Stomach smooth muscle (tissue), 2 donors: ENCODE results near the gene SPPL2A.
"Not testable (repeated sequence)": the region's sequence is repeated elsewhere in the genome, so short reads cannot be mapped to it uniquely, and the experiment has no call there.

ENCODE experiments used
- H3K27ac ChIP-seq: one replicate; pipeline ENCODE4 v1.7.0; 2013; ENCODE audit warnings: mild to moderate bottlenecking, low read length, inconsistent platforms
- H3K27me3 ChIP-seq, 2 donors: one replicate each; pipeline ENCODE4 v1.7.0; 2013; ENCODE audit warnings: low read length in 2 of 2; ENCODE audit not compliant: insufficient read depth in 2 of 2, control insufficient read depth in 1 of 2
- H3K36me3 ChIP-seq, 2 donors: one replicate each; pipeline ENCODE4 v1.7.0; 2013; ENCODE audit warnings: low read length in 2 of 2; ENCODE audit not compliant: control insufficient read depth in 2 of 2, insufficient read depth in 2 of 2
- H3K4me1 ChIP-seq: one replicate; pipeline ENCODE4 v1.7.0; 2013; ENCODE audit warnings: low read length; ENCODE audit not compliant: control insufficient read depth, insufficient read depth
- H3K4me3 ChIP-seq, 2 donors: one replicate each; pipeline ENCODE4 v1.7.0; 2013; ENCODE audit warnings: low read length in 2 of 2
- H3K9ac ChIP-seq, 2 donors: one replicate each; pipeline ENCODE4 v1.7.0; 2013; ENCODE audit warnings: low read length in 2 of 2, mild to moderate bottlenecking in 1 of 2
- H3K9me3 ChIP-seq, 2 donors: one replicate each; pipeline ENCODE4 v1.7.0; 2013; ENCODE audit warnings: low read length in 2 of 2; ENCODE audit not compliant: control insufficient read depth in 2 of 2
- donor health status: healthy.
- donor health status: Pancreatic carcinoma.

The SPPL2A gene

DNA sequence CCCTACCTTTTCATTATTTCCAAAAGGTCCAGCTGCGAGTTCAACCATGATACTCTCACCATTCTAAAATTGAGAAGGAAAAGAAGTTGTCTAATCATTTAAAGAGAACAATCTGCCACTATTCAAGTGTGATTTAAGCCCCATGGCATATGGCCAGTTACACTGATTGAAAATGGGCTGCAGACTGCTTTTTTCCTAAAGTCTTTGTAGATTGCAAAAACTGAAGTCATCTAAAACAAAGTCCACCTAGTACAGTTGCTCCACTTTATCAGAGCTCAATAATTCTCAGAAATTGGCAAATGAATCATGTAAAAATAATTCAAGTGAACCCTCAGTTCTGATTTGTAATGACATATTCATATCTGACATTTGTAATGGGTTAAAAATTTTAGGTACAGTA, 39.2 kb downstream of the SPPL2A start:
- H3K27me3 ChIP-seq, result no peaks in the 10 kb centered on the region
- H3K9ac ChIP-seq, result no peak overlapping the region
- no peaks in the 10 kb centered on the region for H3K4me1 ChIP-seq
- H3K9me3 ChIP-seq, result no peaks in the 10 kb centered on the region
- H3K27ac ChIP-seq, result no peak overlapping the region
- H3K4me3 ChIP-seq, result no peak overlapping the region
- peaks cover 11% of the 10 kb centered on the region in 2 donors for H3K36me3 ChIP-seq

DNA sequence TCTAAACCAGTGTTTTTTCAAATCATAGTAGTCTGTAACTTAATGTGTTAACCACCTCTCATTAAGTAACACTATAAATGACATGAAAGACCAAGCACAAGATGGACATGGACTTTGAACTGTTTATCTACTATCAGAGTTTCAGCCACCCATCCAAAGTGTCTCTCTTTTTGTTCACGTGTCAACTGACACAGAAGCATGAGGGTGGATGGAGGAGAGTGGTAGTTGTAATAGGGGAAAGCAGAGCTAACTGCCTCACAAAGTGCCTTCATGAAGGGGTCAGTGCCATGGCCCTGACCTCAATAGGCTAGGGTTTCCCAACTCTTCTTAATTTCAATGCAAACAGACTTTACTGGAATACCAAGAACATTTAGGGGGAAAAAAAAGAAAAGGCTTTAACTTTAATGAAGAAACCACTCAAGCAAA, 46.8 kb downstream of the SPPL2A start:
- Histone ChIP-seq H3K4me3 (no peak overlapping the region), H3K36me3 (peaks cover 17 to 21% of the 10 kb centered on the region in 2 donors), H3K4me1 (no peaks in the 10 kb centered on the region), H3K9me3 (no peaks in the 10 kb centered on the region), H3K9ac (no peak overlapping the region), H3K27me3 (no peaks in the 10 kb centered on the region), H3K27ac (no peak overlapping the region)

DNA sequence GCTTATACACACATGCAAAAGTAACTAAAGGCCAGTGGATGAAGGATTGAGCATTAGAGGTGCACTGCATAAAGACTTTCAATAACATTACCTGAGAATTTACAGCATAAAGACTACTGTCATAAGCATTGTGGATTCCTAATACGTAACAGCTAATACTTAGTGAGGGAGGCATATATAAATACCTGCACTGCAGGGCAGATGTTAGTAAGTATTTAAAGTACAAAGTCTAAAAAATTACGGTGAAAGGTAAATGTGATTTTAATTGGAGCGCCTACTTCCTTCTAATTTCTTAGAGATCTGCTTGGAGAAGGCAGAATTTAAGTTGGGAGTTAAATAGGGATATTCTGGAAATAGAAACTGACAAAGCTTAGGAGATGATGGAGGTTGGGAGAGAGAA, 53.5 kb downstream of the SPPL2A start:
- Histone ChIP-seq H3K4me3 (no peak overlapping the region), H3K9ac (no peak overlapping the region), H3K4me1 (no peaks in the 10 kb centered on the region), H3K36me3 (peaks cover 4 to 11% of the 10 kb centered on the region in 2 donors), H3K27ac (no peak overlapping the region), H3K27me3 (no peaks in the 10 kb centered on the region), H3K9me3 (no peaks in the 10 kb centered on the region)

DNA sequence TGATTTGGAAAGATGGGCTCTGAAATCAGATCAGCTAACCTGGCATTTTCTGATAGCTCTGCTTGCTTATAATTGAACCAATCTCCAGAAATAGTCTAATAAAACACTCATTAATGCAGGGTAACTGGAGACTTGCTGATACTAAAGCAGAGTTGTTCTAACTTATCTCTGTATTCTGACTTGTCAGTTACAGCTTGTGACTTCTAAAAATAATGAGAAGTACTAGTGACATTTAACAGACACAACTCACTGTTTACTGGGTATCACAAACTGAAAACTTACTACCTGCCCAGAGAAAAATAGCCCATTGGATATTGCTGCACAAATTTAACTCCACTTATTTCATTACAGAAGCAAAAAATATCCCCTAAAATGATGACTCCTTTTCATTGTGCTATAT, 54.9 kb downstream of the SPPL2A start:
- Histone ChIP-seq H3K9ac (no peak overlapping the region), H3K27me3 (no peaks in the 10 kb centered on the region), H3K4me1 (no peaks in the 10 kb centered on the region), H3K27ac (no peak overlapping the region), H3K4me3 (no peak overlapping the region), H3K9me3 (no peaks in the 10 kb centered on the region), H3K36me3 (peaks cover 4 to 11% of the 10 kb centered on the region in 2 donors)

DNA sequence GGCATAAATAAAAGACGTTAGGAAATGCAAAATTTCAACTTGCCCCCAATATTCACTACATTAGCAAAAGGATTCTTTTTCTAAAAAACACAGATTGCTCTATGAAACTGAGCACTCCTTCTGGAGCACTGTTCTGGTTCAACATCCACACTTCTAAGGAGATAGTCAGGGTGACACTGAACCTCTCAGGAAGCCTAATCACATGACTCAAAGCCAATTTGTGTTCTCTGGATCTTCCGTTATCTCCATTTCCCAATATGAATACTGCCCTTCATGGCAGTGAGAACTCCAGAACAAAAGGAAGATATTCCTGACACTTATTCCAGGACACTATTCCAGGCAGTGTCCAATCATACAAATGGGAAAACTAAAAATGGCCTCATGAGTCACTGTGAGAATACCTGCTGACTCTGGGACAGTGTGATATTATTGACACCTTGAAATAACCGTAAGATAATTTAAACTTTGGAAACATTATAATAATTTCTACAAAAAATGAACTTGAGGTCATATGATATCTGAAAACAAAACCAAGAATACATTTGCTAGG, 57.6 kb downstream of the SPPL2A start:
- H3K4me1 ChIP-seq, result no peaks in the 10 kb centered on the region
- H3K36me3 ChIP-seq, result peaks cover 2 to 11% of the 10 kb centered on the region in 2 donors
- no peaks in the 10 kb centered on the region for H3K27me3 ChIP-seq
- no peaks in the 10 kb centered on the region for H3K9me3 ChIP-seq
- no peak overlapping the region for H3K4me3 ChIP-seq
- no peak overlapping the region for H3K27ac ChIP-seq
- no peak overlapping the region for H3K9ac ChIP-seq

DNA sequence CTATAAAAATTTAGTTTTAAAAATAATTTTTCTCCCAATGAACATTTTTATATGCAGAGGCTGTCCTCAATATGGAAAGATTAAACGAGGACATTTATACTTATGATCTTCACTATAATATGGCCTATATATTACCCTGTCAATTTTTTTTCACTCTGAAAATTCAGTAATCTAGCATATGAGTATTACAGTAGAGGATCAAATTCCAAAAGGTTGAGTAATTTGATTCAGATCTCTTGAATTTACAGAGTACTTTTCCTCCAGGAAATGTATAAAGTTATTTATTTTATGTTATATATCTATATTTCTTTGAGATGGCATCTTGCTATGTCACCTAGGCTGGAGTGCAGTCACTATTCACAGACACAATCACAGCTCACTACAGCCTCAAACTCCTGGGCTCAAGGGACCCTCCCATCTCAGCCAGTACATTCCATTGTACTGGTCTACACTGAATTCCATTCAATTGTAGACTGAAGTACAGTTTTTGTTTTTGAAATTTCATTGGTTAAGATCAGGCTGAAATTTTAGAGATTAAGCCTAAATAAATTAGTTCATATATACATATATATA, 62.7 kb downstream of the SPPL2A start:
- peaks cover 0 to 4% of the 10 kb centered on the region in 2 donors for H3K36me3 ChIP-seq

DNA sequence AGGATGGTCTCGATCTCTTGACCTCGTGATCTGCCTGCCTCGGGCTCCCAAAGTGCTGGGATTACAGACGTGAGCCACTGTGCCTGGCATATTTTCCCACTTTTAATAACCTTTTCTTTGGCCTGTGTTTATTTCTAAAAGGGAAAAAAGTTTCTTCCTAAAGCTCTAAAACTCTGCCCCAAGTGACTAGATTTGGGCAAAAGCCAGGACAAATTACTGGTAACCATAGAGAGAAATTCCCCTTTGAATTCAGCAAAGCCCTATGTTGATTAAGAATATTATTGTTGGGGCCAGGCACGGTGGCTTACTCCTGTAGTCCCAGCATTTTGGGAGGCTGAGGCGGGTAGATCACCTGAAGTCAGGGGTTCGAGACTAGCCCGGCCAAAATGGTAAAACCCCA, 67.4 kb downstream of the SPPL2A start:
- H3K9me3 ChIP-seq, result no peaks in the 10 kb centered on the region
- no peak overlapping the region for H3K27ac ChIP-seq
- no peak overlapping the region for H3K4me3 ChIP-seq
- no peak overlapping the region for H3K9ac ChIP-seq
- no peaks in the 10 kb centered on the region for H3K36me3 ChIP-seq
- no peaks in the 10 kb centered on the region for H3K4me1 ChIP-seq
- H3K27me3 ChIP-seq, result no peaks in the 10 kb centered on the region

More for the DNA sequence above, 62.7 kb downstream of the SPPL2A start:
- Histone ChIP-seq H3K4me1 (no peaks in the 10 kb centered on the region), H3K27me3 (no peaks in the 10 kb centered on the region), H3K27ac (no peak overlapping the region), H3K4me3 (no peak overlapping the region), H3K9ac (no peak overlapping the region), H3K9me3 (no peaks in the 10 kb centered on the region)

DNA sequence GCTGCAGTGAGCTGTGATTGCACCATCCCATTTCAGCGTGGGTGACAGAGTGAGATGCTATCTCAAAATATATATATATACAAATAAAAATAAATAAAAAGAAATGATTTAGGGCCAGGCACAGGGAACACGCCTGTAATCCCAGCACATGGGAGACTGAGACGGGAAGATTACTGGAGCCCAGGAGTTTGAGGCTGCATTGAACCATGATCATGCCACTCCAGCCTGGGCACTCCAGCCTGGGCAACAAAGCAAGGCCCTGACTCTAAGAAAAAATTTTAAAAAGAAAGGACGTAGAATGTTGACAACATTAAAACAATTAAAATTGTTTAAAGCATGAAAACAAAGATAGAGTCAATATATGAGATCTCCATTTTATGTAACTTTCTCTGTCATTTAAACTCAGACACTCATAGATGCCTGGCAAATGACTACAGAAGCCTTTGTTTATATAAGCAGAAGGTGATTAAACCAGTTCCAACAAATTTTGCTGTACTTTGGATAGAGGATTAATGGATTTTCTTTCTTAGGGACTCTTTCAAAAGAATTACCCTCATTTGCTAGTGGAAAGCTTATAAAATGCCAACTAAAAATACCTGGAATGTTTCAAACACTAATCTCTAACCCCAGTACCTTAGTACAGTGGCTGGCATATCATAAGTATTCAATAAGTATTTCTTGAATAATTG, 68.3 kb downstream of the SPPL2A start:
- H3K36me3 ChIP-seq, result no peaks in the 10 kb centered on the region
- H3K9me3 ChIP-seq, result no peaks in the 10 kb centered on the region
- no peaks in the 10 kb centered on the region for H3K27me3 ChIP-seq
- H3K4me1 ChIP-seq, result no peaks in the 10 kb centered on the region
- H3K4me3 ChIP-seq, result no peak overlapping the region
- H3K9ac ChIP-seq, result no peak overlapping the region
- H3K27ac ChIP-seq, result no peak overlapping the region

DNA sequence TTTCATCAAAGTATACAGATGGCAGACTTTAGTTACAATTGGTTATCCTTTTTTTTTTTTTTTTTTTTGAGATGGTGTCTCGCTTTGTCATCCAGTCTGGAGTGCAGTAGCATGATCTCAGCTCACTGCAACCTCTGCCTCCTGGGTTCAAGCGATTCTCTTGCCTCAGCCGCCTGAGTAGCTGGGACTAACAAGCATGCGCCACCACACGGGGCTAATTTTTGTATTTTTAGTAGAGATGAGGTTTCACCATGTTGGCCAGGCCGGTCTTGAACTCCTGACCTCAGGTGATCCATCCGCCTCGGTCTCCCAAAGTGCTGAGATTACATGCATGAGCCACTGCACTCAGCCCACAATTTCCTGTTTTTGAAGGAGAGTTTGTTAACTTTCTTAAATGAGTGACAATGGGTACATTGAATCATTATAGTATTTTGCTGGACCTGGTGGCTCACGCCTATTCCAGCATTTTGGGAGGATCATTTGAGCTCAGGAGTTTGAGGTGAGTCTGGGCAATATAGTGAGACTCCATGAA, 70.8 kb downstream of the SPPL2A start:
- H3K4me1 ChIP-seq, H3K27ac ChIP-seq, H3K9me3 ChIP-seq, H3K27me3 ChIP-seq, H3K4me3 ChIP-seq, H3K9ac ChIP-seq, H3K36me3 ChIP-seq: not testable (repeated sequence)

DNA sequence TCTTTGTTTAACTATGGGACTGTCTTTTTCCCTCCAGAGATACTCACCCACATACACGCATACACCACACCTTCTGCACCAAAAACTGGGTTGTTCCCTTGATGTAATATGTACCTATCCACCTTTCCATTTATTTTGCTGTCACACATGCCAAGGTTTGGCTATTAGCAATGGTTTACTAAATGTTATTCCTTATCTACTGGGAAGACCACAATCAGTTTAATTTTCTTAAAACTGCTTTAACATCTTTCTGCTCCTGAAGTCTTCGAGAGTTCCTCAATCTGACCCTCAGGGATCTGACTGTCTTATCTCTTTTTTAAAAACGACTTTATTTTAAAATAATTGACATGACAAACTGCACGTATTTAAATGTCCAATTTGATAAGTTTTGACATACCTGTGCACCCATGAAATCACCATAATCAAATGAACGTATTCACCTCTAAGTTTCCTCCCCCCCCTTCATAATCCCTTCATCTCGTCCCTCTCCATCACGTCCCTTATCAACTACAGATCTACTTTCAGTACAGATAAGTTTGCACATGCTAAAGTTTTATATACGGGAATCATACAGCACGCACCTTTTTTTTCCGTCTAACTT, 78.1 kb downstream of the SPPL2A start:
- peak overlapping the region; percentile 69 to 96 for H3K4me3 ChIP-seq
- H3K27ac ChIP-seq, result peak overlapping the region; percentile 72
- H3K9ac ChIP-seq, result peak overlapping the region; percentile 73 to 93
- no peaks in the 10 kb centered on the region for H3K27me3 ChIP-seq
- H3K4me1 ChIP-seq, result peaks cover 14% of the 10 kb centered on the region
- no peaks in the 10 kb centered on the region for H3K36me3 ChIP-seq
- no peaks in the 10 kb centered on the region for H3K9me3 ChIP-seq
